Measurements from ENCODE around the gene RPP40. TPM values are rescaled to one million over a fixed set of nuclear protein-coding genes. Genes with fewer than 3 reads are reported as not detected.

RPP40 gene
- polyA plus RNA-seq, 3 donors = 1.7 to 11.1 (median 7.4) TPM

DNA sequence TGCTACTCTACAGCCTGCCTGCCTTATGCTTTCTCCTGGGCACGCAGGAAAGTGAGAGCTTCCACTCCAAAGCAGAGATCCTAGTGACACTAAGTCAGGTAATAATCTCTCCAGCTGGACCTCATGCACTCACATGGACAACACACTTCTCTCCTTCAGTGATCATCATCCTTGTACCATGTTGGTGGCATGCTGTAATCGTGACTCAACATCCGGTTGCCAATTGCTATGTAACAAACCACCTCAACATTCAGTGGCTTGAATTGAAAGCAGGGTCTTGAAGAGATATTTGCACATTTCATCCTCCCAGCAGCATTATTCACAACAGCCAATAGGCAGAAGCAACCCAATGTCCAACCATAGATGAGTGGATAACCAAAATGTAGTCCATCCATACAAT, 41.0 kb upstream of the RPP40 start:
- peaks cover 6% of the 10 kb centered on the region for H3K4me1 Mint-ChIP-seq
- Histone ChIP-seq H3K36me3 (replicated peaks in 1 of 2; ENCODE audit: control insufficient read depth in 1 of 2, insufficient read depth in 2 of 2, low read length in 2 of 2) (no peaks in the 10 kb centered on the region), H3K79me2 (ENCODE audit: insufficient read depth, low read length) (no peaks in the 10 kb centered on the region), H2AFZ (ENCODE audit: insufficient read depth, low read depth, low read length, poor library complexity, severe bottlenecking) (no peak overlapping the region), H4K20me1 (ENCODE audit: insufficient read depth, low read length) (no peaks in the 10 kb centered on the region), H3K4me2 (replicated peaks; ENCODE audit: extremely low read depth, low read length, poor library complexity, severe bottlenecking) (no peak overlapping the region), H3K27me3 (ENCODE audit: control insufficient read depth in 2 of 2, insufficient read depth in 2 of 2, low read length in 2 of 2) (no peaks in the 10 kb centered on the region), H3K4me3 (replicated peaks in 1 of 3; ENCODE audit: low read depth in 2 of 3, low read length in 3 of 3) (no peak overlapping the region), H3K27ac (ENCODE audit: low read depth in 1 of 2, low read length in 2 of 2) (no peak overlapping the region), H3K9ac (ENCODE audit: insufficient read depth, low read length, poor library complexity, severe bottlenecking) (no peak overlapping the region), H3K9me3 (replicated peaks in 1 of 2; ENCODE audit: control insufficient read depth in 1 of 2, insufficient read depth in 1 of 2, low read length in 2 of 2) (peaks cover 5 to 11% of the 10 kb centered on the region in 2 donors), H3K4me1 (ENCODE audit: control insufficient read depth in 1 of 2, insufficient read depth in 2 of 2, low read length in 2 of 2) (peaks cover under 1 to 4% of the 10 kb centered on the region in 2 donors)
- no peak for DNase-seq
- 93% methylated on average over 1 of the region's 3 CpGs for WGBS (ENCODE audit: insufficient coverage)
- no peak for TF ChIP-seq CTCF (IDR thresholded peaks at IDR 0.05)
- peaks cover 3 to 25% (median 17%) of the 10 kb centered on the region in 7 donors for H3K9me3 Mint-ChIP-seq
- H3K27ac Mint-ChIP-seq = no peak overlapping the region
- intact Hi-C loops (cut with micrococcal nuclease) = no loop called here
- H3K27me3 Mint-ChIP-seq (ENCODE audit: low read depth in 3 of 3) = peaks cover 0 to 2% (median 2%) of the 10 kb centered on the region in 3 donors
- no peaks in the 10 kb centered on the region for H3K36me3 Mint-ChIP-seq
- H3K4me3 Mint-ChIP-seq = no peak overlapping the region

- no peak overlapping the region for H2AFZ ChIP-seq (ENCODE audit: insufficient read depth, low read depth, low read length, poor library complexity, severe bottlenecking)
- intact Hi-C loops (cut with micrococcal nuclease) = no loop called here
- H3K79me2 ChIP-seq (ENCODE audit: insufficient read depth, low read length) = no peaks in the 10 kb centered on the region
- H3K9ac ChIP-seq (ENCODE audit: insufficient read depth, low read length, poor library complexity, severe bottlenecking) = no peak overlapping the region
- 92% methylated on average over 1 of the region's 3 CpGs for WGBS (ENCODE audit: insufficient coverage)
- H3K9me3 Mint-ChIP-seq = peaks cover 0 to 10% (median 2%) of the 10 kb centered on the region in 7 donors
- no peak overlapping the region for H3K4me2 ChIP-seq (replicated peaks; ENCODE audit: extremely low read depth, low read length, poor library complexity, severe bottlenecking)
- no peaks in the 10 kb centered on the region for H3K4me1 Mint-ChIP-seq
- no peak for TF ChIP-seq CTCF (IDR thresholded peaks at IDR 0.05)
- no peaks in the 10 kb centered on the region for H3K27me3 ChIP-seq (ENCODE audit: control insufficient read depth in 2 of 2, insufficient read depth in 2 of 2, low read length in 2 of 2)
- DNase-seq = no peak
- no peaks in the 10 kb centered on the region for H3K4me1 ChIP-seq (ENCODE audit: control insufficient read depth in 1 of 2, insufficient read depth in 2 of 2, low read length in 2 of 2)
- no peak overlapping the region for H3K4me3 Mint-ChIP-seq
- H3K36me3 Mint-ChIP-seq = no peaks in the 10 kb centered on the region
- H4K20me1 ChIP-seq (ENCODE audit: insufficient read depth, low read length) = no peaks in the 10 kb centered on the region
- peak overlapping the region in 1 of 7 donors; percentile 11 for H3K27ac Mint-ChIP-seq
- H3K27me3 Mint-ChIP-seq (ENCODE audit: low read depth in 3 of 3) = peaks cover 0 to 2% (median 2%) of the 10 kb centered on the region in 3 donors
- H3K9me3 ChIP-seq (replicated peaks in 1 of 2; ENCODE audit: control insufficient read depth in 1 of 2, insufficient read depth in 1 of 2, low read length in 2 of 2) = no peaks in the 10 kb centered on the region
- no peaks in the 10 kb centered on the region for H3K36me3 ChIP-seq (replicated peaks in 1 of 2; ENCODE audit: control insufficient read depth in 1 of 2, insufficient read depth in 2 of 2, low read length in 2 of 2)
- no peak overlapping the region for H3K27ac ChIP-seq (ENCODE audit: low read depth in 1 of 2, low read length in 2 of 2)
- no peak overlapping the region for H3K4me3 ChIP-seq (replicated peaks in 1 of 3; ENCODE audit: low read depth in 2 of 3, low read length in 3 of 3)
Observed at GRCh38 chr6:5042436-5042835, 38.6 kb upstream of the RPP40 start.
